ENCODE results near the gene NDUFB6. TPM values are rescaled to one million over a fixed set of nuclear protein-coding genes. Genes with fewer than 3 reads are reported as not detected.

NDUFB6 gene
- total RNA-seq, 4 donors from 2014 or later, result 33.7 to 83.7 (median 48.3) TPM

GRCh38 chr9:32570262-32570661 lies 2.7 kb downstream of the NDUFB6 start:
- Histone ChIP-seq H3K27me3 (no peaks in the 10 kb centered on the region), H3K4me1 (peaks cover 8 to 34% (median 12%) of the 10 kb centered on the region in 3 donors), H3K9me3 (no peaks in the 10 kb centered on the region), H3K36me3 (peaks cover 0 to 54% (median 13%) of the 10 kb centered on the region in 3 donors), H3K4me3 (no peak overlapping the region), H3K27ac (no peak overlapping the region)
- WGBS, 2 donors, result 90 to 92% methylated on average over 4 of the region's 4 CpGs
- intact Hi-C loops (cut with DNase I), result no loop called here
- DNase-seq, result no peak
- TF ChIP-seq, protein P1, sequence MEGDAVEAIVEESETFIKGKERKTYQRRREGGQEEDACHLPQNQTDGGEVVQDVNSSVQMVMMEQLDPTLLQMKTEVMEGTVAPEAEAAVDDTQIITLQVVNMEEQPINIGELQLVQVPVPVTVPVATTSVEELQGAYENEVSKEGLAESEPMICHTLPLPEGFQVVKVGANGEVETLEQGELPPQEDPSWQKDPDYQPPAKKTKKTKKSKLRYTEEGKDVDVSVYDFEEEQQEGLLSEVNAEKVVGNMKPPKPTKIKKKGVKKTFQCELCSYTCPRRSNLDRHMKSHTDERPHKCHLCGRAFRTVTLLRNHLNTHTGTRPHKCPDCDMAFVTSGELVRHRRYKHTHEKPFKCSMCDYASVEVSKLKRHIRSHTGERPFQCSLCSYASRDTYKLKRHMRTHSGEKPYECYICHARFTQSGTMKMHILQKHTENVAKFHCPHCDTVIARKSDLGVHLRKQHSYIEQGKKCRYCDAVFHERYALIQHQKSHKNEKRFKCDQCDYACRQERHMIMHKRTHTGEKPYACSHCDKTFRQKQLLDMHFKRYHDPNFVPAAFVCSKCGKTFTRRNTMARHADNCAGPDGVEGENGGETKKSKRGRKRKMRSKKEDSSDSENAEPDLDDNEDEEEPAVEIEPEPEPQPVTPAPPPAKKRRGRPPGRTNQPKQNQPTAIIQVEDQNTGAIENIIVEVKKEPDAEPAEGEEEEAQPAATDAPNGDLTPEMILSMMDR (IDR thresholded peaks at IDR 0.05), result no peak
- no peak for TF ChIP-seq POLR2A (IDR thresholded peaks at IDR 0.05)

DNA sequence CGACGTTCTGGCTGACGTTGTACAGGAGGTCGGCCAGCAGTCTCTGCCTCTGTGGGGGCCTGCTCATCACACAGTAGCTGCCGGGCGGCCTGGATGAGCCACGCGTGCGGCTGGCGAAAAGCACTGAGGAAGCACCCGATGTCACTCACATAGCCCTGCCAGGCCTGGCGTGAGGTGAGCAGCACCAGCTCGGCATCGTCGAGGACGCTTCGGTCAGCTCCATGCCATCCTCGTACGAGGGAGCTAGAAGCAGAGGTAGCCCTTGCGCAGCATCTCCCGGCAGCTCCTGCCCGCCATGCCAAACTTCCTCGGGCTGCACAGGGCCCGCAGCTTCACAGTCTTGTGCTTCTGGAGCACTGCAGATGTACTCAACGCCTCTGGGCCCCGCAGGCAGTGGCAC lies 6.2 kb downstream of the NDUFB6 start:
- no peak overlapping the region for H3K27ac ChIP-seq
- TF ChIP-seq, protein P1 (IDR thresholded peaks at IDR 0.05), result no peak
- no peak for TF ChIP-seq POLR2A (IDR thresholded peaks at IDR 0.05)
- peaks cover 0 to 67% (median 13%) of the 10 kb centered on the region in 3 donors for H3K36me3 ChIP-seq
- H3K9me3 ChIP-seq, result no peaks in the 10 kb centered on the region
- H3K27me3 ChIP-seq, result no peaks in the 10 kb centered on the region
- no peak for DNase-seq
- H3K4me3 ChIP-seq, result no peak overlapping the region
- no CpG with 5 or more reads among the region's 26 CpGs for WGBS, 2 donors
- H3K4me1 ChIP-seq, result peaks cover 3 to 20% (median 4%) of the 10 kb centered on the region in 3 donors
- intact Hi-C loops (cut with DNase I), result no loop called here

DNA sequence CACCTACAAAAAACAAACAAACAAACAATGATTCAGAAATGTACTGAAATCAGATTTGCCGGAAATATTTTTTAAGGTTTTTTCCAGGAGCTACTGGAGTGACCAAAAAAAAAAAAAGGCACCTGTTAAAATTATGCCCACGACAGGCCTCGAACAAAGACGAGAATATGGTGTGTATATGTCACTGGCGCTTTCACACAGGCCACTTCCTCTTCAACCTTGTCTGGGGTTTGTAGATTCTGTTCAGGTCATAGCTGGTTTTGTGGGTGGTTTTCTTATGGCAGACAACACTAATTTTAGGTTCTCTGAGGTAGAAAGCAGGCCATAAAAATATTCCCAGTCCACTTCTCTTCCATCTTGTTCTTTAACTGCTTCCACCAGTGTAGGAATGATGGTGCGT lies 7.0 kb downstream of the NDUFB6 start:
- Histone ChIP-seq H3K36me3 (peaks cover 0 to 67% (median 13%) of the 10 kb centered on the region in 3 donors), H3K27ac (no peak overlapping the region), H3K4me1 (peaks cover 0 to 12% (median 0%) of the 10 kb centered on the region in 3 donors), H3K4me3 (no peak overlapping the region), H3K27me3 (no peaks in the 10 kb centered on the region), H3K9me3 (no peaks in the 10 kb centered on the region)
- TF ChIP-seq POLR2A (IDR thresholded peaks at IDR 0.05), result no peak
- TF ChIP-seq, protein P1 (IDR thresholded peaks at IDR 0.05), result no peak
- intact Hi-C loops (cut with DNase I), result no loop called here
- WGBS, 2 donors, result 81 to 89% methylated on average over 6 of the region's 6 CpGs
- DNase-seq, result no peak

DNA sequence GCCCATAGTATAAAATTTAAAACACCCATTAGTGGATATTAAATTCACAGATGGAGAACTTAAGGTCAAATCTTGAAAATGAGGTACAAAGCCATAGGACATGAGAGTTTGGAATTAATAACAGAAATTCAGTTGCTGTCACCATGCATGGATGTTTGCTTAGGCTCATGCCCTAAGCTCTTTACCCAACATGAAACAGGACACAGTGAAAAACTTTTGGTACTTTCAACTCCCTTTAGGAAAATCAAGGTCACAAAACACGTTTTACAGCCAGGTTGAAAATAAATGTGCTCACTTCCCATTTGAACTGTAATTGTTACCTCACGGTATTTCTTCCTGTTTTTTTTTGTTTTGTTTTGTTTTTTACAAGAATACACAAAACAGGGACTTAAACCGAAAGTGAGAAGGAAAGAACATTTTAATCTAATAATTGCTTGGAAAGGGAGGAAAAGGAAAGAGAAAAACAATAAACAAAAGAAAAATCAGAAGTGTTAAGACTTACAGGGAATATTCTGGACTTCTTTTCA lies 14.5 kb downstream of the NDUFB6 start:
- TF ChIP-seq POLR2A (IDR thresholded peaks at IDR 0.05), result no peak
- TF ChIP-seq, protein P1 (IDR thresholded peaks at IDR 0.05), result no peak
- Histone ChIP-seq H3K9me3 (no peaks in the 10 kb centered on the region), H3K27me3 (no peaks in the 10 kb centered on the region), H3K4me1 (peaks cover 0 to 10% (median 0%) of the 10 kb centered on the region in 3 donors), H3K27ac (no peak overlapping the region), H3K4me3 (no peak overlapping the region), H3K36me3 (no peaks in the 10 kb centered on the region)
- WGBS, 2 donors, result 72 to 78% methylated on average over 3 of the region's 3 CpGs
- no peak for DNase-seq
- intact Hi-C loops (cut with DNase I), result no loop called here

GRCh38 chr9:32554591-32554990 lies 18.4 kb downstream of the NDUFB6 start:
- intact Hi-C loops (cut with DNase I), result no loop called here
- Histone ChIP-seq H3K4me1 (peaks cover 0 to 30% (median 8%) of the 10 kb centered on the region in 3 donors), H3K36me3 (no peaks in the 10 kb centered on the region), H3K9me3 (no peaks in the 10 kb centered on the region), H3K4me3 (no peak overlapping the region), H3K27me3 (no peaks in the 10 kb centered on the region), H3K27ac (no peak overlapping the region)
- DNase-seq, result no peak
- TF ChIP-seq, protein P1 (IDR thresholded peaks at IDR 0.05), result no peak
- TF ChIP-seq POLR2A (IDR thresholded peaks at IDR 0.05), result no peak
